Measurements from ENCODE around the gene TFEB. TPM values are rescaled to one million over a fixed set of nuclear protein-coding genes. Genes with fewer than 3 reads are reported as not detected.

The TFEB gene
- total RNA-seq, 4 donors from 2014 or later, result 19.0 to 23.3 (median 21.6) TPM

GRCh38 chr6:41748102-41748477 lies 12.7 kb upstream of the TFEB start:
- 81% methylated on average over 6 of the region's 6 CpGs for WGBS
- TF ChIP-seq POLR2AphosphoS5 (IDR thresholded peaks at IDR 0.05), result no peak
- TF ChIP-seq CTCF (IDR thresholded peaks at IDR 0.05), result no peak
- TF ChIP-seq POLR2A (IDR thresholded peaks at IDR 0.05), result no peak
- no peak for TF ChIP-seq EP300 (IDR thresholded peaks at IDR 0.05)
- Histone ChIP-seq H3K9me3 (no peaks in the 10 kb centered on the region), H3K27me3 (no peaks in the 10 kb centered on the region), H3K4me1 (peaks cover 6% of the 10 kb centered on the region), H3K36me3 (no peaks in the 10 kb centered on the region), H3K27ac (no peak overlapping the region), H3K4me3 (no peak overlapping the region)
- no peak for DNase-seq (ENCODE audit: low spot score in 2 of 2)

GRCh38 chr6:41747256-41748101 lies 12.1 kb upstream of the TFEB start, which contains the start of gene PGC:
TSS of gene PGC (minus strand) at chr6:41747397. CDS start at chr6:41747334, 63 bp downstream.
- Histone ChIP-seq H3K36me3 (no peaks in the 10 kb centered on the region), H3K9me3 (no peaks in the 10 kb centered on the region), H3K4me1 (peaks cover 6% of the 10 kb centered on the region), H3K4me3 (no peak within 1 kb of the TSS), H3K27me3 (no peaks in the 10 kb centered on the region), H3K27ac (no peak within 1 kb of the TSS)
- no peak for DNase-seq (ENCODE audit: low spot score in 2 of 2)
- 85% methylated on average over 15 of the region's 15 CpGs for WGBS
- TF ChIP-seq POLR2A (IDR thresholded peaks at IDR 0.05), result no peak
- TF ChIP-seq EP300 (IDR thresholded peaks at IDR 0.05), result no peak
- no peak for TF ChIP-seq POLR2AphosphoS5 (IDR thresholded peaks at IDR 0.05)
- no peak for TF ChIP-seq CTCF (IDR thresholded peaks at IDR 0.05)

- Histone ChIP-seq H3K9me3 (no peaks in the 10 kb centered on the region), H3K4me1 (peaks cover 6% of the 10 kb centered on the region), H3K4me3 (no peak overlapping the region), H3K27me3 (no peaks in the 10 kb centered on the region), H3K27ac (no peak overlapping the region), H3K36me3 (no peaks in the 10 kb centered on the region)
- no peak for TF ChIP-seq CTCF (IDR thresholded peaks at IDR 0.05)
- TF ChIP-seq POLR2A (IDR thresholded peaks at IDR 0.05), result no peak
- no peak for TF ChIP-seq EP300 (IDR thresholded peaks at IDR 0.05)
- no peak for TF ChIP-seq POLR2AphosphoS5 (IDR thresholded peaks at IDR 0.05)
- 75% methylated on average over 10 of the region's 10 CpGs for WGBS
- no peak for DNase-seq (ENCODE audit: low spot score in 2 of 2)
Observed at GRCh38 chr6:41746107-41746506, 10.7 kb upstream of the TFEB start.

- 86% methylated on average over 6 of the region's 7 CpGs for WGBS
- Histone ChIP-seq H3K36me3 (no peaks in the 10 kb centered on the region), H3K27ac (no peak overlapping the region), H3K4me1 (peaks cover 6% of the 10 kb centered on the region), H3K4me3 (no peak overlapping the region), H3K27me3 (no peaks in the 10 kb centered on the region), H3K9me3 (no peaks in the 10 kb centered on the region)
- TF ChIP-seq EP300 (IDR thresholded peaks at IDR 0.05), result no peak
- TF ChIP-seq POLR2AphosphoS5 (IDR thresholded peaks at IDR 0.05), result no peak
- TF ChIP-seq POLR2A (IDR thresholded peaks at IDR 0.05), result no peak
- TF ChIP-seq CTCF (IDR thresholded peaks at IDR 0.05), result no peak
- no peak for DNase-seq (ENCODE audit: low spot score in 2 of 2)
Observed at GRCh38 chr6:41744236-41744787, 8.9 kb upstream of the TFEB start.
